MM.1S (cell line): ENCODE measurements around the gene EDAR.

Experiments used
- DNase-seq: peaks from one replicate; pipeline ENCODE4 v3.0.0-alpha.2; 2015
- H2AFZ ChIP-seq: fragments of 300-600 bp; sonication (generic); 2 replicates; pipeline ENCODE4 v1.6.0; 2016; ENCODE audit warnings: antibody characterized with exemption, low read length
- H3F3A ChIP-seq: fragments of 300-600 bp; sonication (generic); 2 replicates; pipeline ENCODE4 v1.6.1; 2016; ENCODE audit warnings: mild to moderate bottlenecking, antibody characterized with exemption, low read length, moderate library complexity, mixed read lengths; ENCODE audit not compliant: insufficient read depth
- H3K27ac ChIP-seq: fragments of 300-600 bp; sonication (generic); 2 replicates; pipeline ENCODE4 v1.5.1; 2016; ENCODE audit warnings: mild to moderate bottlenecking, low read length
- H3K27me3 ChIP-seq: fragments of 300-600 bp; sonication (generic); replicated peaks from 2 replicates; pipeline ENCODE4 v1.6.0; 2016; ENCODE audit warnings: low read length; ENCODE audit not compliant: insufficient read depth
- H3K36me3 ChIP-seq: fragments of 300-600 bp; sonication (generic); replicated peaks from 2 replicates; pipeline ENCODE4 v1.6.1; 2016; ENCODE audit warnings: mild to moderate bottlenecking, low read length, mixed read lengths; ENCODE audit not compliant: insufficient read depth
- H3K4me1 ChIP-seq: fragments of 300-600 bp; sonication (generic); 2 replicates; pipeline ENCODE4 v1.6.1; 2016; ENCODE audit warnings: low read length, mixed read lengths
- H3K4me2 ChIP-seq: fragments of 300-600 bp; sonication (generic); 2 replicates; pipeline ENCODE4 v1.6.0; 2016; ENCODE audit warnings: low read depth, low read length
- H3K4me3 ChIP-seq: fragments of 300-600 bp; sonication (generic); 2 replicates; pipeline ENCODE4 v1.5.1; 2016; ENCODE audit warnings: low read length, mixed read lengths
- H3K79me2 ChIP-seq: fragments of 300-600 bp; sonication (generic); 2 replicates; pipeline ENCODE4 v1.6.1; 2016; ENCODE audit warnings: mixed run types, low read length, mixed read lengths
- H3K9ac ChIP-seq: fragments of 300-600 bp; sonication (generic); 2 replicates; pipeline ENCODE4 v1.6.1; 2016; ENCODE audit warnings: low read length, mixed read lengths
- H3K9me2 ChIP-seq: fragments of 300-600 bp; sonication (generic); replicated peaks from 2 replicates; pipeline ENCODE4 v1.6.1; 2016; ENCODE audit warnings: mild to moderate bottlenecking, low read length, mixed read lengths; ENCODE audit not compliant: insufficient read depth
- H3K9me3 ChIP-seq: fragments of 300-600 bp; sonication (generic); replicated peaks from 2 replicates; pipeline ENCODE4 v1.6.1; 2016; ENCODE audit warnings: mild to moderate bottlenecking, low read length, mixed read lengths; ENCODE audit not compliant: insufficient read depth
- H4K20me1 ChIP-seq: fragments of 300-600 bp; sonication (generic); 2 replicates; pipeline ENCODE4 v1.6.1; 2016; ENCODE audit warnings: mild to moderate bottlenecking, low read length, moderate library complexity, mixed read lengths; ENCODE audit not compliant: insufficient read depth
- CTCF ChIP-seq: fragments of 300-600 bp; sonication (generic); IDR thresholded peaks from 2 replicates; pipeline ENCODE4 v1.5.1; 2016; ENCODE audit warnings: antibody characterized with exemption, low read length, mixed read lengths
- EZH2 ChIP-seq: fragments of 300-600 bp; sonication (generic); optimal IDR thresholded peaks from 2 replicates; pipeline ENCODE3; 2017; ENCODE audit warnings: low read depth, mild to moderate bottlenecking, antibody characterized with exemption, low read length, mixed read lengths
- EZH2phosphoT487 ChIP-seq: fragments of 300-600 bp; sonication (generic); IDR thresholded peaks from 2 replicates; pipeline ENCODE4 v1.6.1; 2018; ENCODE audit warnings: antibody characterized with exemption, low read length

Gene EDAR

GRCh38 chr2:108896741-108897140 lies 92.3 kb downstream of the EDAR start:
- Histone ChIP-seq H4K20me1 (no peaks in the 10 kb centered on the region), H3K9me3 (no peaks in the 10 kb centered on the region), H2AFZ (no peak overlapping the region), H3K4me2 (no peak overlapping the region), H3K79me2 (no peaks in the 10 kb centered on the region), H3F3A (no peaks in the 10 kb centered on the region), H3K4me3 (no peak overlapping the region), H3K9ac (no peak overlapping the region), H3K4me1 (no peaks in the 10 kb centered on the region), H3K27me3 (no peaks in the 10 kb centered on the region), H3K9me2 (no peaks in the 10 kb centered on the region), H3K27ac (no peak overlapping the region), H3K36me3 (no peaks in the 10 kb centered on the region)
- DNase-seq = no peak
- TF ChIP-seq EZH2 = no peak
- TF ChIP-seq CTCF = no peak
- TF ChIP-seq EZH2phosphoT487 = no peak

- Histone ChIP-seq H3K79me2 (no peaks in the 10 kb centered on the region), H4K20me1 (no peaks in the 10 kb centered on the region), H3K9me2 (no peaks in the 10 kb centered on the region), H3K4me3 (no peak overlapping the region), H3K9me3 (no peaks in the 10 kb centered on the region), H3K36me3 (no peaks in the 10 kb centered on the region), H3K27ac (no peak overlapping the region), H3K27me3 (no peaks in the 10 kb centered on the region), H3F3A (no peaks in the 10 kb centered on the region), H3K9ac (no peak overlapping the region), H3K4me2 (no peak overlapping the region), H2AFZ (no peak overlapping the region), H3K4me1 (no peaks in the 10 kb centered on the region)
- TF ChIP-seq CTCF = no peak
- TF ChIP-seq EZH2 = no peak
- no peak for TF ChIP-seq EZH2phosphoT487
- DNase-seq = no peak
Observed at GRCh38 chr2:108895188-108895587, 93.8 kb downstream of the EDAR start.

DNA sequence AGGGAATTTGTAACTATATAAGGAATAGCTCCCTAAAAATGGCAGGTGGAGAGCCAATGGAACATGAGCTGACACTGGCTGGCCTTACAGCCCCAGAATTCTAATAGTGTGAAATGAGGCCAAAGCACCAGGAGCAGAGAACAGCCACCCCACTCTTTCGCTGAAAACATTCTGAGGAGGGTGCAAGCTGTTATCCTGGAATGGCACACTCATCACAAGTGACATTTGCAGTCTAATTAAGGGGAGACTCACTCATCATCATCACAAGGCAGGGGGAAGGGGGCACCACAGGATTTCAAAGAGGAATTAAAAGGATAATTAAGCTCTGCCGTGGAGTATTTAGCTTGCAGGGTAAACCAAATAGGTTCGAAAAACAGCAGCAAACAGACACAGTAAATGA lies 94.3 kb downstream of the EDAR start:
- no peaks in the 10 kb centered on the region for H3K27me3 ChIP-seq
- TF ChIP-seq CTCF = no peak
- no peak for TF ChIP-seq EZH2phosphoT487
- no peak for TF ChIP-seq EZH2
- H3K79me2 ChIP-seq = no peaks in the 10 kb centered on the region
- H3K4me1 ChIP-seq = no peaks in the 10 kb centered on the region
- H3K4me3 ChIP-seq = no peak overlapping the region
- no peaks in the 10 kb centered on the region for H3K9me2 ChIP-seq
- no peak for DNase-seq
- H2AFZ ChIP-seq = no peak overlapping the region
- H3K27ac ChIP-seq = no peak overlapping the region
- no peak overlapping the region for H3K4me2 ChIP-seq
- H3F3A ChIP-seq = no peaks in the 10 kb centered on the region
- no peaks in the 10 kb centered on the region for H3K36me3 ChIP-seq
- H4K20me1 ChIP-seq = no peaks in the 10 kb centered on the region
- H3K9ac ChIP-seq = no peak overlapping the region
- no peaks in the 10 kb centered on the region for H3K9me3 ChIP-seq
